NT2/D1 (cell line): ENCODE results near the gene ROBO2.

Experiments
- SUZ12 ChIP-seq: IDR thresholded peaks from 2 replicates; pipeline ENCODE4 v1.6.1; 2011; ENCODE audit not compliant: insufficient read length, insufficient read depth; ENCODE audit errors: extremely low read depth
- YY1 ChIP-seq: IDR thresholded peaks from 2 replicates; pipeline ENCODE4 v1.6.1; 2011; ENCODE audit not compliant: insufficient read length, insufficient read depth

GRCh38 chr3:77566055-77566454, 526.2 kb downstream of the ROBO2 start:
- TF ChIP-seq YY1 (no peak), SUZ12 (no peak)
